ENCODE data around the gene NMNAT2.

- TF ChIP-seq ARNTL (CRISPR knock-in tag; IDR thresholded peaks at IDR 0.05; ENCODE audit: borderline replicate concordance, low read depth) (no peak), ZFP30 (CRISPR knock-in tag; IDR thresholded peaks at IDR 0.05) (no peak), ISL1 (CRISPR knock-in tag; IDR thresholded peaks at IDR 0.05) (no peak), ESRRG (CRISPR knock-in tag; IDR thresholded peaks at IDR 0.05) (no peak), PPARA (CRISPR knock-in tag; IDR thresholded peaks at IDR 0.05; ENCODE audit: borderline replicate concordance) (no peak), ZFP3 (CRISPR knock-in tag; IDR thresholded peaks at IDR 0.05) (no peak), CREB5 (CRISPR knock-in tag; IDR thresholded peaks at IDR 0.05; ENCODE audit: low read depth) (no peak), PATZ1 (CRISPR knock-in tag; IDR thresholded peaks at IDR 0.05; ENCODE audit: borderline replicate concordance) (no peak), TCF4 (CRISPR knock-in tag; IDR thresholded peaks at IDR 0.05; ENCODE audit: borderline replicate concordance) (no peak)
These were observed 175.6 kb downstream of the NMNAT2 start for GRCh38 chr1:183242556-183242955.

All from SK-N-SH treated with all-trans-retinoic acid at 6 μM for 48 hours (cell line).